HFF-Myc (cell line): Measurements from ENCODE around the gene MIGA1.
A peak's percentile ranks its signal among the peaks of the same experiment; 100 is the strongest.
"Not testable (repeated sequence)": the region's sequence is repeated elsewhere in the genome, so short reads cannot be mapped to it uniquely, and the experiment has no call there.

Experiments
- DNase-seq: peaks from one replicate; pipeline ENCODE4 v3.0.0-alpha.2; 2011; ENCODE audit warnings: low read depth; ENCODE audit errors: extremely low read depth
- H3K4me3 ChIP-seq: replicated peaks from 2 replicates; pipeline ENCODE4 v1.5.1; 2011; ENCODE audit warnings: low read depth, mild to moderate bottlenecking, control low read depth, low read length
- CTCF ChIP-seq: IDR thresholded peaks from 2 replicates; pipeline ENCODE4 v1.5.1; 2012; ENCODE audit warnings: mild to moderate bottlenecking, low read depth, low read length, control low read depth; ENCODE audit errors: missing control alignments

MIGA1 gene

GRCh38 chr1:77824694-77825093, 45.2 kb downstream of the MIGA1 start:
- H3K4me3 ChIP-seq: no peak overlapping the region
- no peak for TF ChIP-seq CTCF
- no peak for DNase-seq

GRCh38 chr1:77825131-77825709, 45.8 kb downstream of the MIGA1 start:
- peak; percentile 41 for DNase-seq
- no peak overlapping the region for H3K4me3 ChIP-seq
- peak; percentile 29 for TF ChIP-seq CTCF

- not testable (repeated sequence) for H3K4me3 ChIP-seq
Measured at GRCh38 chr1:77826851-77827250, 47.4 kb downstream of the MIGA1 start.

GRCh38 chr1:77828098-77828497, 48.6 kb downstream of the MIGA1 start:
- TF ChIP-seq CTCF: no peak
- no peak for DNase-seq
- H3K4me3 ChIP-seq: no peak overlapping the region

More at GRCh38 chr1:77826851-77827250, 47.4 kb downstream of the MIGA1 start:
- DNase-seq: not testable (repeated sequence)

GRCh38 chr1:77829851-77830250, 50.4 kb downstream of the MIGA1 start:
- H3K4me3 ChIP-seq: no peak overlapping the region
- TF ChIP-seq CTCF: no peak
- no peak for DNase-seq

- H3K4me3 ChIP-seq: no peak overlapping the region
- no peak for DNase-seq
- no peak for TF ChIP-seq CTCF
Measured at GRCh38 chr1:77830946-77831345, 51.5 kb downstream of the MIGA1 start.

- H3K4me3 ChIP-seq: no peak overlapping the region
- TF ChIP-seq CTCF: no peak
- no peak for DNase-seq
Measured at GRCh38 chr1:77831566-77831965, 52.1 kb downstream of the MIGA1 start.
